ENCODE results near the gene ZNF804A. TPM values are rescaled to one million over a fixed set of nuclear protein-coding genes. Genes with fewer than 3 reads are reported as not detected.

ZNF804A gene
- total RNA-seq, 1 experiment from 2014 or later = 19.2 TPM

GRCh38 chr2:184779777-184780176 is 181.4 kb downstream of the ZNF804A start:
- H3K9me3 ChIP-seq (replicated peaks) = no peaks in the 10 kb centered on the region
- no peak overlapping the region for H3K4me3 ChIP-seq
- no peak overlapping the region for H3K27ac ChIP-seq
- no peak for DNase-seq
- no peaks in the 10 kb centered on the region for H3K36me3 ChIP-seq
- no peaks in the 10 kb centered on the region for H3K4me1 ChIP-seq
- H3K27me3 ChIP-seq = no peaks in the 10 kb centered on the region

- Histone ChIP-seq H3K4me1 (no peaks in the 10 kb centered on the region), H3K27me3 (no peaks in the 10 kb centered on the region), H3K36me3 (no peaks in the 10 kb centered on the region), H3K27ac (no peak overlapping the region), H3K4me3 (no peak overlapping the region), H3K9me3 (replicated peaks) (no peaks in the 10 kb centered on the region)
- no peak for DNase-seq
These were observed 182.1 kb downstream of the ZNF804A start for GRCh38 chr2:184780384-184780783.

- H3K36me3 ChIP-seq = no peaks in the 10 kb centered on the region
- H3K27me3 ChIP-seq = no peaks in the 10 kb centered on the region
- no peaks in the 10 kb centered on the region for H3K9me3 ChIP-seq (replicated peaks)
- H3K27ac ChIP-seq = no peak overlapping the region
- no peak for DNase-seq
- H3K4me3 ChIP-seq = no peak overlapping the region
- H3K4me1 ChIP-seq = no peaks in the 10 kb centered on the region
These were observed 182.6 kb downstream of the ZNF804A start for GRCh38 chr2:184780944-184781343.

GRCh38 chr2:184783576-184783975 is 185.2 kb downstream of the ZNF804A start:
- H3K4me1 ChIP-seq = no peaks in the 10 kb centered on the region
- no peaks in the 10 kb centered on the region; the same call in 1 of the 2 replicates for H3K9me3 ChIP-seq (replicated peaks)
- no peaks in the 10 kb centered on the region for H3K27me3 ChIP-seq
- no peaks in the 10 kb centered on the region for H3K36me3 ChIP-seq
- DNase-seq = no peak
- H3K27ac ChIP-seq = no peak overlapping the region
- H3K4me3 ChIP-seq = no peak overlapping the region

GRCh38 chr2:184793176-184793575 is 194.8 kb downstream of the ZNF804A start:
- DNase-seq = no peak
- H3K4me3 ChIP-seq = no peak overlapping the region
- H3K36me3 ChIP-seq = no peaks in the 10 kb centered on the region

GRCh38 chr2:184799379-184799778 is 201.1 kb downstream of the ZNF804A start:
- Histone ChIP-seq H3K9me3 (replicated peaks) (peaks cover 6% of the 10 kb centered on the region; the same call in 1 of the 2 replicates), H3K4me1 (no peaks in the 10 kb centered on the region), H3K27me3 (no peaks in the 10 kb centered on the region), H3K27ac (no peak overlapping the region), H3K36me3 (no peaks in the 10 kb centered on the region), H3K4me3 (no peak overlapping the region)
- DNase-seq = no peak

More at GRCh38 chr2:184793176-184793575, 194.8 kb downstream of the ZNF804A start:
- Histone ChIP-seq H3K27me3 (no peaks in the 10 kb centered on the region), H3K27ac (no peak overlapping the region), H3K9me3 (replicated peaks) (peaks cover 2% of the 10 kb centered on the region; the same call in 1 of the 2 replicates), H3K4me1 (no peaks in the 10 kb centered on the region)

- H3K4me3 ChIP-seq = no peak overlapping the region
- H3K9me3 ChIP-seq (replicated peaks) = peaks cover 6% of the 10 kb centered on the region; the same call in 1 of the 2 replicates
- no peak for DNase-seq
- H3K36me3 ChIP-seq = peaks cover 7% of the 10 kb centered on the region; the same call in 1 of the 2 replicates
- no peak overlapping the region for H3K27ac ChIP-seq
- H3K27me3 ChIP-seq = no peaks in the 10 kb centered on the region
- no peaks in the 10 kb centered on the region for H3K4me1 ChIP-seq
These were observed 216.1 kb downstream of the ZNF804A start for GRCh38 chr2:184814421-184814820.

- Histone ChIP-seq H3K9me3 (replicated peaks) (peaks cover 6% of the 10 kb centered on the region; the same call in 1 of the 2 replicates), H3K27me3 (no peaks in the 10 kb centered on the region), H3K27ac (no peak overlapping the region), H3K36me3 (peaks cover 7% of the 10 kb centered on the region; the same call in 1 of the 2 replicates), H3K4me1 (no peaks in the 10 kb centered on the region), H3K4me3 (no peak overlapping the region)
- no peak for DNase-seq
These were observed 217.5 kb downstream of the ZNF804A start for GRCh38 chr2:184815824-184816223.

GRCh38 chr2:184824597-184824996 is 226.3 kb downstream of the ZNF804A start:
- Histone ChIP-seq H3K27ac (no peak overlapping the region), H3K4me1 (no peaks in the 10 kb centered on the region), H3K27me3 (no peaks in the 10 kb centered on the region), H3K4me3 (no peak overlapping the region), H3K9me3 (replicated peaks) (no peaks in the 10 kb centered on the region), H3K36me3 (no peaks in the 10 kb centered on the region)
- DNase-seq = no peak

- Histone ChIP-seq H3K36me3 (no peaks in the 10 kb centered on the region), H3K4me3 (no peak overlapping the region), H3K27ac (no peak overlapping the region), H3K4me1 (no peaks in the 10 kb centered on the region), H3K27me3 (no peaks in the 10 kb centered on the region), H3K9me3 (replicated peaks) (no peaks in the 10 kb centered on the region)
- no peak for DNase-seq
These were observed 232.2 kb downstream of the ZNF804A start for GRCh38 chr2:184830531-184830930.

GRCh38 chr2:184834699-184835397 is 236.5 kb downstream of the ZNF804A start:
- Histone ChIP-seq H3K36me3 (no peaks in the 10 kb centered on the region), H3K4me3 (no peak overlapping the region), H3K27ac (no peak overlapping the region), H3K4me1 (no peaks in the 10 kb centered on the region), H3K9me3 (replicated peaks) (no peaks in the 10 kb centered on the region), H3K27me3 (no peaks in the 10 kb centered on the region)
- peak; percentile 20 to 39 for DNase-seq

GRCh38 chr2:184835398-184835715 is 237.0 kb downstream of the ZNF804A start:
- no peak overlapping the region for H3K4me3 ChIP-seq
- H3K27ac ChIP-seq = no peak overlapping the region
- H3K9me3 ChIP-seq (replicated peaks) = no peaks in the 10 kb centered on the region
- no peaks in the 10 kb centered on the region for H3K36me3 ChIP-seq
- H3K27me3 ChIP-seq = no peaks in the 10 kb centered on the region
- no peaks in the 10 kb centered on the region for H3K4me1 ChIP-seq
- no peak for DNase-seq

GRCh38 chr2:184847331-184847730 is 249.0 kb downstream of the ZNF804A start:
- Histone ChIP-seq H3K4me3 (no peak overlapping the region), H3K36me3 (no peaks in the 10 kb centered on the region; the same call in 1 of the 2 replicates), H3K9me3 (replicated peaks) (peaks cover 3% of the 10 kb centered on the region; the same call in 1 of the 2 replicates), H3K27ac (no peak overlapping the region), H3K27me3 (no peaks in the 10 kb centered on the region), H3K4me1 (no peaks in the 10 kb centered on the region)
- DNase-seq = no peak

GRCh38 chr2:184849516-184849915 is 251.2 kb downstream of the ZNF804A start:
- DNase-seq = no peak
- H3K27ac ChIP-seq = no peak overlapping the region
- H3K4me1 ChIP-seq = no peaks in the 10 kb centered on the region
- H3K4me3 ChIP-seq = no peak overlapping the region
- peaks cover 3% of the 10 kb centered on the region; the same call in 1 of the 2 replicates for H3K9me3 ChIP-seq (replicated peaks)
- peaks cover under 1% of the 10 kb centered on the region; the same call in 1 of the 2 replicates for H3K36me3 ChIP-seq
- no peaks in the 10 kb centered on the region for H3K27me3 ChIP-seq

GRCh38 chr2:184851576-184851975 is 253.2 kb downstream of the ZNF804A start:
- peaks cover 3% of the 10 kb centered on the region; the same call in 1 of the 2 replicates for H3K36me3 ChIP-seq
- H3K4me1 ChIP-seq = no peaks in the 10 kb centered on the region
- no peak overlapping the region for H3K4me3 ChIP-seq
- no peaks in the 10 kb centered on the region for H3K27me3 ChIP-seq
- DNase-seq = no peak
- no peaks in the 10 kb centered on the region; the same call in 1 of the 2 replicates for H3K9me3 ChIP-seq (replicated peaks)
- no peak overlapping the region for H3K27ac ChIP-seq

- Histone ChIP-seq H3K4me1 (no peaks in the 10 kb centered on the region), H3K36me3 (peaks cover 3% of the 10 kb centered on the region; the same call in 1 of the 2 replicates), H3K4me3 (no peak overlapping the region), H3K27ac (no peak overlapping the region), H3K9me3 (replicated peaks) (peaks cover 10% of the 10 kb centered on the region), H3K27me3 (no peaks in the 10 kb centered on the region)
- no peak for DNase-seq
These were observed 260.9 kb downstream of the ZNF804A start for GRCh38 chr2:184859187-184859586.
